KMS-11 (cell line): ENCODE results near the gene GRAMD2A.

Experiments used
- H2AFZ ChIP-seq: fragments of 200-600 bp; sonication (generic); 2 replicates; pipeline ENCODE4 v1.6.1; 2016; ENCODE audit warnings: antibody characterized with exemption, mixed run types, low read depth
- H3K27ac ChIP-seq: fragments of 200-600 bp; sonication (generic); 2 replicates; pipeline ENCODE4 v1.6.1; 2016; ENCODE audit warnings: mild to moderate bottlenecking, mixed run types
- H3K27me3 ChIP-seq: fragments of 200-600 bp; sonication (generic); 2 replicates; pipeline ENCODE4 v1.6.1; 2017; ENCODE audit warnings: mild to moderate bottlenecking, low read depth, mixed run types, moderate library complexity; ENCODE audit not compliant: insufficient read depth
- H3K36me3 ChIP-seq: fragments of 200-600 bp; sonication (generic); 2 replicates; pipeline ENCODE4 v1.6.1; 2017; ENCODE audit warnings: mild to moderate bottlenecking, mixed run types; ENCODE audit not compliant: insufficient read depth
- H3K4me1 ChIP-seq: fragments of 200-600 bp; sonication (generic); 2 replicates; pipeline ENCODE4 v1.6.1; 2016; ENCODE audit warnings: mild to moderate bottlenecking, low read depth, mixed run types; ENCODE audit not compliant: poor library complexity, severe bottlenecking
- H3K4me2 ChIP-seq: fragments of 200-600 bp; sonication (generic); 2 replicates; pipeline ENCODE4 v1.7.0; 2016; ENCODE audit warnings: mild to moderate bottlenecking, mixed run types
- H3K4me3 ChIP-seq: fragments of 200-600 bp; sonication (generic); IDR thresholded peaks from 2 replicates; pipeline ENCODE4 v1.6.1; 2017; ENCODE audit warnings: low read depth, low read length, mixed read lengths; ENCODE audit not compliant: insufficient read depth
- H3K79me2 ChIP-seq: fragments of 200-600 bp; sonication (generic); 2 replicates; pipeline ENCODE4 v1.6.1; 2016; ENCODE audit warnings: low read depth, mixed run types; ENCODE audit not compliant: insufficient read depth
- H3K9ac ChIP-seq: fragments of 200-600 bp; sonication (generic); 2 replicates; pipeline ENCODE4 v1.6.1; 2016; ENCODE audit warnings: mild to moderate bottlenecking, mixed run types
- H4K20me1 ChIP-seq: fragments of 200-600 bp; sonication (generic); 2 replicates; pipeline ENCODE4 v1.6.1; 2016; ENCODE audit warnings: mild to moderate bottlenecking, mixed run types; ENCODE audit not compliant: insufficient read depth
- TF ChIP-seq, protein P1 (sequence below): fragments of 200-600 bp; sonication (generic); conservative IDR thresholded peaks from 2 replicates; pipeline ENCODE4 v1.6.1; 2017; ENCODE audit warnings: low read depth, mild to moderate bottlenecking, antibody characterized with exemption, low read length, moderate library complexity, mixed read lengths

The GRAMD2A gene

DNA sequence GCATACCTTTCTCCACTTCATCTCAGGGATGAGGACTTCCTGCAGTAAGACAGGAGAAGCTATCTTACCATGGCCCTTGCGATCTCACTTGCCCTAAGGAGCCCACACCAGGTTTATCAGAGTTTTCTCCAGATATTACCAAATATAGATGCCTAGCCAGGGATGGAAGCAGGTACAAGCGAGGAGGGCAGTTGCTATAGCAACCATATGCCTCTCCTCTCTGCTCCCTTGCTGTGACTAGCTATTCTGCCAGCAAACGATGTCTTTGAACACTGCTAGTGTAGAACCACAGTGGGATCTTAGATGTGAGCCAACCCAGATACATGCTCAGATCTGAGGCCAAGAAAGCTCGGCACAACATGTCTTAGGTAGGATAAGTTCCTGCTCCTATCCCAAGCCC, 33.9 kb downstream of the GRAMD2A start:
- Histone ChIP-seq H2AFZ (no peak overlapping the region), H3K27me3 (no peaks in the 10 kb centered on the region), H3K36me3 (no peaks in the 10 kb centered on the region), H3K9ac (no peak overlapping the region), H3K79me2 (no peaks in the 10 kb centered on the region), H3K4me2 (no peak overlapping the region), H3K27ac (no peak overlapping the region), H4K20me1 (no peaks in the 10 kb centered on the region), H3K4me1 (no peaks in the 10 kb centered on the region), H3K4me3 (no peak overlapping the region)
- TF ChIP-seq, protein P1, sequence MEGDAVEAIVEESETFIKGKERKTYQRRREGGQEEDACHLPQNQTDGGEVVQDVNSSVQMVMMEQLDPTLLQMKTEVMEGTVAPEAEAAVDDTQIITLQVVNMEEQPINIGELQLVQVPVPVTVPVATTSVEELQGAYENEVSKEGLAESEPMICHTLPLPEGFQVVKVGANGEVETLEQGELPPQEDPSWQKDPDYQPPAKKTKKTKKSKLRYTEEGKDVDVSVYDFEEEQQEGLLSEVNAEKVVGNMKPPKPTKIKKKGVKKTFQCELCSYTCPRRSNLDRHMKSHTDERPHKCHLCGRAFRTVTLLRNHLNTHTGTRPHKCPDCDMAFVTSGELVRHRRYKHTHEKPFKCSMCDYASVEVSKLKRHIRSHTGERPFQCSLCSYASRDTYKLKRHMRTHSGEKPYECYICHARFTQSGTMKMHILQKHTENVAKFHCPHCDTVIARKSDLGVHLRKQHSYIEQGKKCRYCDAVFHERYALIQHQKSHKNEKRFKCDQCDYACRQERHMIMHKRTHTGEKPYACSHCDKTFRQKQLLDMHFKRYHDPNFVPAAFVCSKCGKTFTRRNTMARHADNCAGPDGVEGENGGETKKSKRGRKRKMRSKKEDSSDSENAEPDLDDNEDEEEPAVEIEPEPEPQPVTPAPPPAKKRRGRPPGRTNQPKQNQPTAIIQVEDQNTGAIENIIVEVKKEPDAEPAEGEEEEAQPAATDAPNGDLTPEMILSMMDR, result no peak

DNA sequence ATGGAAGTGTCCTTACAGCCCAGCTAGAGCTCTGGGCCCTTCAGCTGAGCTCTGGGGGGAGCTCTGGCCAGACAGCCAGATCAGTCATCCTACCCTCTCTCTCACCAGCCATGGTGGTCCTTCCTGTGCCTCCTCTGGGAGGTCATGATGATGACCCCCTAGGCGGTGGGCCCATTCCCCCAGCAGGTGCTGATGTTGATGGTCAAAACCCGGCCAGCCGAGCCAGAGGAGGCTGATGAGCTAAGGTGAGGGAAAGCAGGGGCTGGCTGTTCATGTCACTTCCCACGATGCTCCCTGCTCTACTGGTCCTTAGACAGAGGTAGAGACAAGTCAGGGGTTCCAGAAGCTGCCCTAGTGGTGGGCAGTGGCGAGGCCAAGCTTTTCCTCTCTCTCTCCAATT, 35.0 kb downstream of the GRAMD2A start:
- Histone ChIP-seq H2AFZ (no peak overlapping the region), H3K36me3 (no peaks in the 10 kb centered on the region), H3K79me2 (no peaks in the 10 kb centered on the region), H3K9ac (no peak overlapping the region), H3K27ac (no peak overlapping the region), H3K27me3 (no peaks in the 10 kb centered on the region), H3K4me2 (no peak overlapping the region), H3K4me3 (no peak overlapping the region), H3K4me1 (no peaks in the 10 kb centered on the region), H4K20me1 (no peaks in the 10 kb centered on the region)
- TF ChIP-seq, protein P1, result no peak

DNA sequence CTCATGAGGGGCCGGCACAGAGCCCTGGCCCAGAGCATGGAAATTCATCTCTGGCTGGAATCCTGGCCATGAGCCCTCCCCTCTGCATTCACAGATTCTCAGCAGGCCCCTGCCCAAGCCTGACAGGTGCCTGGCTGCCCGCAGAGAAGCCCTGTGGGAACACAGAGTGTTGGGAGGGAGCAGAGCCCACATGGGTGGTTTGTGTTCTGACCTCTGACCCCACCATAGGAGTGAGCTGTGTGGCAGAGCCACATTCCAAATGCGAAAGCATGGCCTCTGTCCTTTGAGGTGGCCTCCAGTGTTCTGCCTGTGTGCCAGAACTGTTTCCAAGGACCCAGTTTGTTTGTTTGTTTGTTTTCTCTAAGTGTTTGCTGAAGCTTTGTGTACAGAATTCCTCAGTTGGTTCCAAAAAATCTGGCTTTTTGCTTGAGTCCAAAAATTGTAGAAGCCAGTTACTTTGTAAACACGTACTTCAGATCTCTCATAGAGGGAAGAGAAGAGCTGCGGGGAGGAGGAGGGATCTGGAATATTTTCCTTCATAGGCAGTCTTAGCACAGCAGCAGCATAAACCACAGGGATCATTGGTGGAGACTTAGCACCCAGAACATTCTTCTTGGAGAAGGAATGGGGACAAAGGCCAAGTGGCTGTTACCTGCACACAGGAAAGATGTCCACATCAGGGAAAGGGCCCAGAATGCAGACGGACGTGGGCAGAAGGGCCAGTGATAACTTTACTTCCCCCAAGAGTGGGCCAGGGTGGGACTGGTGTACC, 36.0 kb downstream of the GRAMD2A start:
- Histone ChIP-seq H3K36me3 (no peaks in the 10 kb centered on the region), H2AFZ (no peak overlapping the region), H3K27ac (no peak overlapping the region), H3K27me3 (no peaks in the 10 kb centered on the region), H3K4me3 (no peak overlapping the region), H3K9ac (no peak overlapping the region), H4K20me1 (no peaks in the 10 kb centered on the region), H3K4me2 (no peak overlapping the region), H3K4me1 (no peaks in the 10 kb centered on the region), H3K79me2 (no peaks in the 10 kb centered on the region)
- TF ChIP-seq, protein P1, result no peak

DNA sequence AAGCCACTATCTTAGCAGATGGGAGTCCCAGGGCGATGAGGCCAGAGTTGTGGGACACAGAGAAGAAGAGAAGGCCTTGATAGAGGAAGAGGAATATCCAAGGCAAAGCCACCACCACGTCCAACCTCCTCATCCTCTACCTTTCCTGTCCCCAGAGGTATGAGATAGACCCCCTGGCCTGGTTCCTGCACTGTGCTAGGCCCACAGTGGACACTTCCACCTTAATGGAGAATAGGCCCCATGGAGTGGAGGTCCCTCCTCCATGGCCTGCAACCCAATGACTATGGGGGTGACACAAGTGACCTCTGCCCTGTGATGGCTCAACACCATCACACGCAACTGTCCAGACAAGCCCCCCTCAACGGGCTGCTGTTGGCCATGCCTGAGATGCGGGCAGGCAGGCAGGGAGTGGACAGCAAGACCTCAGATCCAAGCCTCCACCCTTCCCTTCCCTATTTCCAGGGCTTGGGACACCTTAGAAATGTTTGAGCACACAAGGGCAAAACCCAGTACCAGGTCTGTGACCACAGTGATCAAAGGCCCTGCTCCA, 36.8 kb downstream of the GRAMD2A start:
- TF ChIP-seq, protein P1, result no peak
- Histone ChIP-seq H3K9ac (no peak overlapping the region), H3K36me3 (no peaks in the 10 kb centered on the region), H3K4me2 (no peak overlapping the region), H3K27ac (no peak overlapping the region), H3K79me2 (no peaks in the 10 kb centered on the region), H3K27me3 (no peaks in the 10 kb centered on the region), H4K20me1 (no peaks in the 10 kb centered on the region), H3K4me1 (no peaks in the 10 kb centered on the region), H3K4me3 (no peak overlapping the region), H2AFZ (no peak overlapping the region)
